IMR-90 (cell line): ENCODE data around the gene MAGEA2. TPM values are rescaled to one million over a fixed set of nuclear protein-coding genes. Genes with fewer than 3 reads are reported as not detected.
"Not testable (repeated sequence)": the region's sequence is repeated elsewhere in the genome, so short reads cannot be mapped to it uniquely, and the experiment has no call there.

Experiments
- ATAC-seq: fragments of 200-7000 bp; cut with Tn5 transposase; 2 replicates; pipeline ENCODE4 v1.9.1; 2020; ENCODE audit warnings: low read depth, mild to moderate bottlenecking, moderate library complexity
- BruUV-seq: library from RNA; stranded (reverse); fragments of 400-500 nt; replicated peaks from 2 replicates; lab custom pipeline; 2021; lab: Mats Ljungman, UMichigan
- CTCF ChIA-PET: fragments of 300-600 bp; formaldehyde crosslinking; extraction: SDS; loops from one replicate; lab custom pipeline; 2021; ENCODE audit warnings: antibody characterized with exemption; lab: Yijun Ruan, JAX
- POLR2A ChIA-PET: fragments of 300-600 bp; sonication (Branson Sonifier 250); formaldehyde crosslinking; loops from one replicate; lab custom pipeline; 2022; ENCODE audit warnings: antibody characterized with exemption; ENCODE audit not compliant: unreplicated experiment; lab: Charles Lee
- DNase-seq: peaks from one replicate; pipeline ENCODE4 v3.0.0; 2013
- H2AFZ ChIP-seq: replicated peaks from 2 replicates; pipeline ENCODE3; 2013; ENCODE audit warnings: low read length, mild to moderate bottlenecking; ENCODE audit not compliant: poor library complexity
- H2AK5ac ChIP-seq: 2 replicates; pipeline ENCODE4 v1.6.1; 2013; ENCODE audit warnings: low read depth, low read length, inconsistent platforms
- H2AK9ac ChIP-seq: replicated peaks from 2 replicates; pipeline ENCODE3; 2013; ENCODE audit warnings: mild to moderate bottlenecking, low read depth, low read length, moderate library complexity; ENCODE audit not compliant: poor library complexity
- H2BK120ac ChIP-seq: 2 replicates; pipeline ENCODE4 v1.6.1; 2013; ENCODE audit warnings: low read depth, low read length, inconsistent platforms
- H2BK15ac ChIP-seq: 3 replicates; pipeline ENCODE4 v1.6.1; 2013; ENCODE audit warnings: low read depth, low read length, inconsistent platforms
- H2BK20ac ChIP-seq: 2 replicates; pipeline ENCODE4 v1.6.1; 2013; ENCODE audit warnings: low read depth, mild to moderate bottlenecking, inconsistent platforms, low read length, moderate library complexity
- H2BK5ac ChIP-seq: 2 replicates; pipeline ENCODE4 v1.6.1; 2013; ENCODE audit warnings: mild to moderate bottlenecking, low read depth, low read length, inconsistent platforms; ENCODE audit not compliant: poor library complexity, severe bottlenecking
- H3K14ac ChIP-seq: replicated peaks from 2 replicates; pipeline ENCODE4 v1.6.1; 2013; ENCODE audit warnings: low read depth, low read length, inconsistent platforms
- H3K18ac ChIP-seq: 2 replicates; pipeline ENCODE4 v1.6.1; 2013; ENCODE audit warnings: low read depth, low read length, control low read depth
- H3K23ac ChIP-seq: 2 replicates; pipeline ENCODE4 v1.6.1; 2013; ENCODE audit warnings: low read depth, low read length, inconsistent platforms
- H3K27ac ChIP-seq: 2 replicates; pipeline ENCODE4 v1.5.1; 2013; ENCODE audit warnings: mild to moderate bottlenecking, control low read depth, low read length; ENCODE audit not compliant: insufficient read depth
- H3K27me3 ChIP-seq: 2 replicates; pipeline ENCODE4 v1.6.1; 2013; ENCODE audit warnings: low read length; ENCODE audit not compliant: control insufficient read depth, insufficient read depth
- H3K36me3 ChIP-seq: 2 replicates; pipeline ENCODE4 v1.6.1; 2013; ENCODE audit warnings: low read length, mixed read lengths; ENCODE audit not compliant: control insufficient read depth, insufficient read depth
- H3K4ac ChIP-seq: 2 replicates; pipeline ENCODE4 v1.6.1; 2013; ENCODE audit warnings: low read depth, low read length, inconsistent platforms
- H3K4me1 ChIP-seq: 2 replicates; pipeline ENCODE4 v1.6.1; 2013; ENCODE audit warnings: low read length, mixed read lengths; ENCODE audit not compliant: control insufficient read depth, insufficient read depth
- H3K4me2 ChIP-seq: 2 replicates; pipeline ENCODE4 v1.6.1; 2013; ENCODE audit warnings: low read depth, mild to moderate bottlenecking, control low read depth, low read length, moderate library complexity
- H3K4me3 ChIP-seq: 2 replicates; pipeline ENCODE4 v1.5.1; 2013; ENCODE audit warnings: low read depth, mild to moderate bottlenecking, control low read depth, low read length, moderate library complexity; ENCODE audit not compliant: insufficient read depth
- H3K56ac ChIP-seq: 2 replicates; pipeline ENCODE4 v1.6.1; 2013; ENCODE audit warnings: low read length, inconsistent platforms; ENCODE audit not compliant: insufficient read depth; ENCODE audit errors: extremely low read depth
- H3K79me1 ChIP-seq, 2 experiments: 2 replicates each; pipeline ENCODE4 v1.6.1; 2013; ENCODE audit warnings: low read length in 2 of 2, inconsistent platforms in 1 of 2, low read depth in 1 of 2
- H3K9ac ChIP-seq: 2 replicates; pipeline ENCODE4 v1.6.1; 2013; ENCODE audit warnings: low read depth, low read length, control low read depth
- H3K9me1 ChIP-seq: 2 replicates; pipeline ENCODE4 v1.6.1; 2013; ENCODE audit warnings: low read length, inconsistent platforms; ENCODE audit not compliant: insufficient read depth
- H3K9me3 ChIP-seq: 2 replicates; pipeline ENCODE4 v1.6.1; 2013; ENCODE audit warnings: low read length; ENCODE audit not compliant: control insufficient read depth, insufficient read depth
- H4K20me1 ChIP-seq: 2 replicates; pipeline ENCODE4 v1.6.1; 2013; ENCODE audit warnings: low read length, inconsistent platforms; ENCODE audit not compliant: insufficient read depth
- H4K5ac ChIP-seq: 2 replicates; pipeline ENCODE4 v1.6.1; 2013; ENCODE audit warnings: mild to moderate bottlenecking, low read depth, low read length, control low read depth
- H4K8ac ChIP-seq, 2 experiments: 2 replicates each; pipeline ENCODE4 v1.6.1; 2013; ENCODE audit warnings: low read depth in 2 of 2, low read length in 2 of 2, control low read depth in 1 of 2, inconsistent platforms in 1 of 2
- H4K91ac ChIP-seq: 2 replicates; pipeline ENCODE4 v1.6.1; 2013; ENCODE audit warnings: low read depth, low read length, inconsistent platforms; ENCODE audit not compliant: insufficient read depth
- WGBS, 2 experiments: methylation state at CpG; one replicate each; pipeline versions ENCODE4 v1.1.5 to v1.1.7; 2013; ENCODE audit warnings: missing lambda C conversion rate in 2 of 2; ENCODE audit not compliant: insufficient read length in 1 of 2; ENCODE audit errors: extremely low coverage in 2 of 2; 5-methylcytosine and 5-hydroxymethylcytosine counted together
- dilution Hi-C: fragments of 300-500 bp; cut with HindIII; formaldehyde crosslinking; loops from one replicate; pipeline ENCODE4 v1.14.3; 2018; ENCODE audit warnings: low sequenced_read_pairs; ENCODE audit not compliant: unreplicated experiment
- in situ Hi-C: fragments of 300-500 bp; cut with MboI; formaldehyde crosslinking; loops from 3 replicates; pipeline ENCODE4 v1.14.3; 2019; ENCODE audit warnings: low sequenced_read_pairs, inconsistent platforms, mixed read lengths
- intact Hi-C: fragments of 100-400 bp; cut with micrococcal nuclease; formaldehyde crosslinking; loops from 2 replicates; pipeline ENCODE4 v1.10.0; 2022
- polyA plus RNA-seq, 3 experiments: library from polyadenylated mRNA; depleted of rRNA; stranded (reverse); fragments of >200 nt; gene quantifications; 2 replicates each; pipeline ENCODE4 v1.2.3, GENCODE V29; 2012; ENCODE audit warnings: low replicate concordance in 1 of 3
- total RNA-seq: library from RNA; depleted of rRNA; stranded (reverse); fragments of >200 nt; gene quantifications from 2 replicates; pipeline ENCODE4 v1.2.3, GENCODE V29; 2012

MAGEA2 gene
- total and polyA plus RNA-seq, 2 of the 4 experiments (the other 2 are of a cell fraction), result not detected

- H2AK9ac ChIP-seq, H3K4ac ChIP-seq, H3K79me1 ChIP-seq, in situ Hi-C loops, H4K5ac ChIP-seq, H3K18ac ChIP-seq, CTCF ChIA-PET, H3K4me2 ChIP-seq, H2BK20ac ChIP-seq, H3K27ac ChIP-seq, POLR2A ChIA-PET, H4K91ac ChIP-seq, H3K4me1 ChIP-seq, ATAC-seq, H4K20me1 ChIP-seq, H2AFZ ChIP-seq, H2AK5ac ChIP-seq, H3K36me3 ChIP-seq, H2BK120ac ChIP-seq, BruUV-seq, H3K27me3 ChIP-seq, intact Hi-C loops, H4K8ac ChIP-seq, H3K9me3 ChIP-seq, H2BK5ac ChIP-seq, H3K23ac ChIP-seq, H3K9me1 ChIP-seq, dilution Hi-C loops, H3K14ac ChIP-seq, H3K4me3 ChIP-seq, DNase-seq, H2BK15ac ChIP-seq, H3K9ac ChIP-seq, H3K56ac ChIP-seq: not testable (repeated sequence)
- no CpG with 5 or more reads among the region's 7 CpGs for WGBS, 2 experiments
Observed at GRCh38 chrX:152759544-152759943, 5.9 kb upstream of the MAGEA2 start.

GRCh38 chrX:152758918-152759317 is 5.3 kb upstream of the MAGEA2 start, which contains the start of gene CSAG3:
Gene CSAG3 (plus strand): TSS chrX:152759218.
- H2AFZ ChIP-seq, H3K56ac ChIP-seq, H3K4ac ChIP-seq, H3K9ac ChIP-seq, H3K4me3 ChIP-seq, H3K9me1 ChIP-seq, H3K14ac ChIP-seq, CTCF ChIA-PET, intact Hi-C loops, H3K23ac ChIP-seq, in situ Hi-C loops, H2BK20ac ChIP-seq, BruUV-seq, dilution Hi-C loops, H3K27me3 ChIP-seq, DNase-seq, H2BK120ac ChIP-seq, H3K79me1 ChIP-seq, H4K8ac ChIP-seq, H3K36me3 ChIP-seq, H4K20me1 ChIP-seq, H2AK9ac ChIP-seq, H2BK5ac ChIP-seq, H2AK5ac ChIP-seq, H3K4me1 ChIP-seq, H4K5ac ChIP-seq, POLR2A ChIA-PET, H4K91ac ChIP-seq, H3K4me2 ChIP-seq, H3K27ac ChIP-seq, H3K18ac ChIP-seq, H2BK15ac ChIP-seq, ATAC-seq, H3K9me3 ChIP-seq: not testable (repeated sequence)
- WGBS, 2 experiments, result no CpG with 5 or more reads among the region's 2 CpGs
